NT2/D1 (cell line): Measurements from ENCODE around the gene DENND1B.

ENCODE experiments used
- DNase-seq: peaks from one replicate; pipeline ENCODE4 v3.0.0-alpha.2; 2011; ENCODE audit warnings: low read depth, low spot score
- H3K27me3 ChIP-seq: 2 replicates; pipeline ENCODE4 v1.6.0; 2011; ENCODE audit warnings: mild to moderate bottlenecking; ENCODE audit not compliant: insufficient read length, insufficient read depth
- H3K36me3 ChIP-seq: 2 replicates; pipeline ENCODE4 v1.6.1; 2011; ENCODE audit warnings: mild to moderate bottlenecking, low read length, mixed read lengths; ENCODE audit not compliant: insufficient read depth, insufficient read length
- H3K4me1 ChIP-seq: 2 replicates; pipeline ENCODE4 v1.5.1; 2011; ENCODE audit not compliant: insufficient read depth, insufficient read length
- H3K4me3 ChIP-seq: 2 replicates; pipeline ENCODE4 v1.5.1; 2011; ENCODE audit warnings: low read depth; ENCODE audit not compliant: insufficient read length
- H3K9ac ChIP-seq: 2 replicates; pipeline ENCODE4 v1.6.0; 2011; ENCODE audit warnings: low read depth; ENCODE audit not compliant: insufficient read length
- H3K9me3 ChIP-seq: 2 replicates; pipeline ENCODE4 v1.5.1; 2011; ENCODE audit warnings: mild to moderate bottlenecking, low read length; ENCODE audit not compliant: insufficient read depth
- SUZ12 ChIP-seq: IDR thresholded peaks from 2 replicates; pipeline ENCODE4 v1.6.1; 2011; ENCODE audit not compliant: insufficient read length, insufficient read depth; ENCODE audit errors: extremely low read depth
- YY1 ChIP-seq: IDR thresholded peaks from 2 replicates; pipeline ENCODE4 v1.6.1; 2011; ENCODE audit not compliant: insufficient read length, insufficient read depth
- ZNF274 ChIP-seq: IDR thresholded peaks from 2 replicates; pipeline ENCODE4 v1.6.1; 2011; ENCODE audit warnings: mild to moderate bottlenecking, low read depth, low read length

Gene DENND1B

GRCh38 chr1:197632651-197633050 is 142.6 kb downstream of the DENND1B start:
- TF ChIP-seq YY1 = no peak
- Histone ChIP-seq H3K27me3 (no peaks in the 10 kb centered on the region), H3K4me3 (no peak overlapping the region), H3K4me1 (no peaks in the 10 kb centered on the region), H3K9ac (no peak overlapping the region), H3K9me3 (peaks cover 6% of the 10 kb centered on the region; the same call in 1 of the 2 replicates), H3K36me3 (no peaks in the 10 kb centered on the region)
- no peak for DNase-seq

- TF ChIP-seq ZNF274 (no peak), YY1 (no peak), SUZ12 (no peak)
- no peak overlapping the region for H3K9ac ChIP-seq
- H3K4me1 ChIP-seq = no peaks in the 10 kb centered on the region
- no peaks in the 10 kb centered on the region for H3K36me3 ChIP-seq
- no peak for DNase-seq
- H3K9me3 ChIP-seq = peaks cover 6% of the 10 kb centered on the region; the same call in 1 of the 2 replicates
- H3K27me3 ChIP-seq = no peaks in the 10 kb centered on the region
- H3K4me3 ChIP-seq = no peak overlapping the region
Measured at GRCh38 chr1:197632005-197632404, 143.3 kb downstream of the DENND1B start.

- TF ChIP-seq YY1 = no peak
- TF ChIP-seq ZNF274 = no peak
- TF ChIP-seq SUZ12 = no peak
- H3K9ac ChIP-seq = no peak overlapping the region
- no peaks in the 10 kb centered on the region for H3K9me3 ChIP-seq
- DNase-seq = no peak
- H3K4me3 ChIP-seq = no peak overlapping the region
- H3K4me1 ChIP-seq = no peaks in the 10 kb centered on the region
- H3K27me3 ChIP-seq = no peaks in the 10 kb centered on the region
- no peaks in the 10 kb centered on the region for H3K36me3 ChIP-seq
Measured at GRCh38 chr1:197622371-197622770, 152.9 kb downstream of the DENND1B start.

- H3K9me3 ChIP-seq = no peaks in the 10 kb centered on the region
- no peaks in the 10 kb centered on the region for H3K4me1 ChIP-seq
- H3K4me3 ChIP-seq = no peak overlapping the region
- no peak for TF ChIP-seq YY1
- no peak for TF ChIP-seq ZNF274
- TF ChIP-seq SUZ12 = no peak
- H3K9ac ChIP-seq = no peak overlapping the region
- DNase-seq = no peak
- no peaks in the 10 kb centered on the region for H3K27me3 ChIP-seq
- H3K36me3 ChIP-seq = no peaks in the 10 kb centered on the region
Measured at GRCh38 chr1:197621761-197622160, 153.5 kb downstream of the DENND1B start.

GRCh38 chr1:197620714-197621163 is 154.5 kb downstream of the DENND1B start:
- TF ChIP-seq YY1 (no peak), SUZ12 (no peak), ZNF274 (no peak)
- no peaks in the 10 kb centered on the region for H3K36me3 ChIP-seq
- H3K27me3 ChIP-seq = no peaks in the 10 kb centered on the region
- no peak for DNase-seq
- no peak overlapping the region for H3K9ac ChIP-seq
- no peaks in the 10 kb centered on the region for H3K4me1 ChIP-seq
- H3K9me3 ChIP-seq = no peaks in the 10 kb centered on the region
- no peak overlapping the region for H3K4me3 ChIP-seq

- H3K27me3 ChIP-seq = no peaks in the 10 kb centered on the region
- no peaks in the 10 kb centered on the region for H3K36me3 ChIP-seq
- no peaks in the 10 kb centered on the region for H3K4me1 ChIP-seq
- H3K9me3 ChIP-seq = no peaks in the 10 kb centered on the region
- TF ChIP-seq SUZ12 = no peak
- TF ChIP-seq YY1 = no peak
- TF ChIP-seq ZNF274 = no peak
- no peak overlapping the region for H3K4me3 ChIP-seq
- no peak overlapping the region for H3K9ac ChIP-seq
- DNase-seq = no peak
Measured at GRCh38 chr1:197619008-197619640, 156.2 kb downstream of the DENND1B start.

- no peak for DNase-seq
- Histone ChIP-seq H3K4me3 (no peak overlapping the region), H3K4me1 (no peaks in the 10 kb centered on the region), H3K9me3 (no peaks in the 10 kb centered on the region), H3K27me3 (no peaks in the 10 kb centered on the region), H3K9ac (no peak overlapping the region), H3K36me3 (no peaks in the 10 kb centered on the region)
- no peak for TF ChIP-seq SUZ12
- TF ChIP-seq ZNF274 = no peak
- TF ChIP-seq YY1 = no peak
Measured at GRCh38 chr1:197618061-197618460, 157.2 kb downstream of the DENND1B start.
